ENCODE measurements around the gene HYOU1. TPM values are rescaled to one million over a fixed set of nuclear protein-coding genes. Genes with fewer than 3 reads are reported as not detected.
A peak's percentile ranks its signal among the peaks of the same experiment; 100 is the strongest.

Gene HYOU1
- total RNA-seq, 2 donors from 2014 or later: 67.7 to 117 TPM

GRCh38 chr11:119012629-119013170 lies 44.3 kb downstream of the HYOU1 start:
- no peaks in the 10 kb centered on the region for H3K9me3 Mint-ChIP-seq
- ATAC-seq (replicated peaks): no peak
- peaks cover 13% of the 10 kb centered on the region for H3K4me1 Mint-ChIP-seq
- no peak overlapping the region for H3K27ac Mint-ChIP-seq
- peaks cover 89% of the 10 kb centered on the region for H3K36me3 Mint-ChIP-seq (ENCODE audit: low read depth)
- no peaks in the 10 kb centered on the region for H3K27me3 Mint-ChIP-seq
- H3K4me3 Mint-ChIP-seq: no peak overlapping the region

DNA sequence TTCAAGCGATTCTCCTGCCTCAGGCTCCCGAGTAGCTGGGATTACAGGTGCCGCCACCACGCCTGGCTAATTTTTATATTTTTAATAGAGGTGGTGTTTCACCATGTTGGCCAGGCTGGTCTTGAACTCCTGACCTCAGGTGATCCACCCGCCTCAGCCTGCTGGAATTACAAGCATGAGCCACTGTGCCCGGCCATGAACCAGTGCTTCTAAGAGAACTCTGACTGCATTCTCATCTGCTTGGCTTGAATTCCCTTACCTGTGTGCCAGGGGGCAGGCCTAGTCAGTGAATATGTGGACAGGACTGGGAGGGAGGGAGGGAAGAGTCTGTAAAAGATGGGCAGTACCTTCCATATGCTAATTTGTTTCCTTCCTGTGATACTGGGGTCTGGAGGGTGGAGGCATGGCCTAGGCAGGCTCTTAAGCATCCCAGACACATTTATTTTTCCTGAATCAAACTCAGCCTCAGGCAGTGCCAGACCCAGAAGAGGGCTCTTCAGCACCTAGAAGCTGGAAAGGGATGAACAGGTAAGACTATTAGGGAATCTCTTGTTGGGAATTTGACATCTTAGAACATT lies 45.4 kb downstream of the HYOU1 start:
- peaks cover 89% of the 10 kb centered on the region for H3K36me3 Mint-ChIP-seq (ENCODE audit: low read depth)
- ATAC-seq (replicated peaks): no peak
- peaks cover 13% of the 10 kb centered on the region for H3K4me1 Mint-ChIP-seq
- H3K9me3 Mint-ChIP-seq: no peaks in the 10 kb centered on the region
- no peak overlapping the region for H3K27ac Mint-ChIP-seq
- no peaks in the 10 kb centered on the region for H3K27me3 Mint-ChIP-seq
- H3K4me3 Mint-ChIP-seq: no peak overlapping the region

- Mint-ChIP-seq H3K4me3 (no peak overlapping the region), H3K4me1 (no peaks in the 10 kb centered on the region), H3K36me3 (ENCODE audit: low read depth) (peaks cover 91% of the 10 kb centered on the region), H3K27ac (no peak overlapping the region), H3K27me3 (no peaks in the 10 kb centered on the region), H3K9me3 (no peaks in the 10 kb centered on the region)
- ATAC-seq (replicated peaks): no peak
These were observed 50.3 kb downstream of the HYOU1 start for GRCh38 chr11:119006656-119007055.

GRCh38 chr11:119000906-119001305 lies 56.1 kb downstream of the HYOU1 start:
- Mint-ChIP-seq H3K9me3 (no peaks in the 10 kb centered on the region), H3K27me3 (no peaks in the 10 kb centered on the region), H3K4me3 (no peak overlapping the region), H3K27ac (no peak overlapping the region), H3K4me1 (peaks cover 10% of the 10 kb centered on the region), H3K36me3 (ENCODE audit: low read depth) (peaks cover 95% of the 10 kb centered on the region)
- no peak for ATAC-seq (replicated peaks)

DNA sequence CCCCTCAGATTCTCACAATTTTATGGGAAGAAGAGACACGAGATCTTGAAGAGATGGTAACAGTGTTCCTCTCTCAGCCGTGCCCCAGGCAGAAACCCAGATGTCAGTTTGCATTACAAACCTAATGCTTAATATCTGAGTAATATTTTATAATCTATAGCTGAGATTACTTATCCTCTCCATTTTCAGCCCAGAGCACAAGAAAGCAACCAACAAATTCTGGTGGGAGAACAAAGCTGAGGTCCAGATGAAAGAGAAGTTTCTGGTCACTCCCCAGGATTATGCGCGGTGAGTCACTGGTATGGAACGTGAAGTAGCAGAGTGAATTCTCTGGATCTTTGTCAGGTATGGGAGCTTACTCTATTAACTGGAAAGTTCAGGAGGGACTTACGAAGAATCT lies 58.2 kb downstream of the HYOU1 start:
- Mint-ChIP-seq H3K27ac (peak overlapping the region; percentile 85), H3K27me3 (no peaks in the 10 kb centered on the region), H3K9me3 (no peaks in the 10 kb centered on the region), H3K36me3 (ENCODE audit: low read depth) (peaks cover 77% of the 10 kb centered on the region), H3K4me3 (peak overlapping the region; percentile 88), H3K4me1 (peaks cover 10% of the 10 kb centered on the region)
- no peak for ATAC-seq (replicated peaks)

- Mint-ChIP-seq H3K27ac (peak overlapping the region; percentile 85), H3K27me3 (no peaks in the 10 kb centered on the region), H3K36me3 (ENCODE audit: low read depth) (peaks cover 72% of the 10 kb centered on the region), H3K4me1 (peaks cover 10% of the 10 kb centered on the region), H3K4me3 (peak overlapping the region; percentile 88), H3K9me3 (no peaks in the 10 kb centered on the region)
- peak; percentile 0 for ATAC-seq (replicated peaks)
These were observed 58.7 kb downstream of the HYOU1 start for GRCh38 chr11:118998388-118998717.

- H3K9me3 Mint-ChIP-seq: no peaks in the 10 kb centered on the region
- H3K36me3 Mint-ChIP-seq (ENCODE audit: low read depth): peaks cover 67% of the 10 kb centered on the region
- H3K27ac Mint-ChIP-seq: peak within 1 kb of the TSS; percentile 85
- no peaks in the 10 kb centered on the region for H3K27me3 Mint-ChIP-seq
- peaks cover 10% of the 10 kb centered on the region for H3K4me1 Mint-ChIP-seq
- peak; percentile 97 for ATAC-seq (replicated peaks)
- peak within 1 kb of the TSS; percentile 88 for H3K4me3 Mint-ChIP-seq
These were observed 59.2 kb downstream of the HYOU1 start, which contains the start of gene CENATAC for GRCh38 chr11:118997627-118998387. Gene CENATAC (plus strand): TSS chr11:118998138. CDS start chr11:118998198, 60 bp downstream.

DNA sequence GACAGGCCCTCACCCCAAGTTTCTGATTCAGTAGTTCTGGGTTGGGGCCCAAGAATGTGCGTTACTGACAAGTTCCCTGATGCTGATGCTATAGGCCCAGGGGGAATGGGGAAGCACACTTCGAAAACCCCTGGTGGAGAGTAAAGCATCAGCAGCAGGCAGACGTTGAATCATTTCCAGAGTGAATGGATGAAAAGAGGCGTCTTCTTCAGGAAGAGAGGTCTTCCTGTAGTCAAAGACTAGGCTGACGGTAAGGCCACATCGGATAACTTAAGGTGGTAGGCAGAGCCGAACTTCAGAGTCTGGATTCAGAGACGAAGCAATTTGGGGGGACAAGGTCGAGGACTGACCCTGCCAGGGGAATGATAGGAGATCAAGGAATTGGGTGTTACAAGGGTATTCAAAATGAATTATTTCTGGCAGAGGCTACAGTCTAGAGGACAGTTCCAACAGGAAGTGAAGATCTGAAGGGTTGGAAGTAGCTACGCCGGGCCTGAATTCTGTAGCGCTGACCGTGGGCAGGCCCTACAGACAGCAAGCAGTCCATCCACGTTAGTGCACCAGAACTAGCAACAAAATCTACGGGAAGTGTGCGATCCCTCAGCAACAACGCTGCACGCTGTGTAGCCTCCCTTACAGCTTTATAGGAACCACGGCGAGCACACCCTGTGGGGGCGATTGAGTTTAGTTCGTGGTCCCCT lies 59.9 kb downstream of the HYOU1 start:
- Mint-ChIP-seq H3K27me3 (no peaks in the 10 kb centered on the region), H3K36me3 (ENCODE audit: low read depth) (peaks cover 59% of the 10 kb centered on the region)
- ATAC-seq (replicated peaks): peak; percentile 31

More for the DNA sequence above, 59.9 kb downstream of the HYOU1 start:
- Mint-ChIP-seq H3K9me3 (no peaks in the 10 kb centered on the region), H3K4me3 (peak overlapping the region; percentile 88), H3K27ac (peak overlapping the region; percentile 85), H3K4me1 (peaks cover 10% of the 10 kb centered on the region)

Other genes with a start within 250 kb of the HYOU1 start
- 10 to 100 TPM in 1 of 2 donors, 1 to 10 TPM in 1; 8.0 to 20.2 TPM for gene CXCR5, start 173.3 kb downstream of the HYOU1 start, total RNA-seq
- gene BCL9L, start 131.3 kb downstream of the HYOU1 start, total RNA-seq: 10 to 100 TPM; 30.2 to 49.6 TPM
- gene UPK2, start 100.9 kb downstream of the HYOU1 start, total RNA-seq: 1 to 10 TPM in 1 of 2 donors, under 1 TPM in 1; 0.43 to 7.1 TPM
- gene FOXR1, start 85.4 kb downstream of the HYOU1 start, total RNA-seq: under 1 TPM in 1 of 2 donors, not detected in 1; 0.98 TPM
- 10 to 100 TPM; 38.9 to 44.8 TPM for gene CENATAC, start 59.1 kb downstream of the HYOU1 start, total RNA-seq
- gene RPS25, start 38.9 kb downstream of the HYOU1 start, total RNA-seq: 1,000 to 10,000 TPM; 1,597 to 2,232 TPM
- gene TRAPPC4, start 38.4 kb downstream of the HYOU1 start, total RNA-seq: 10 to 100 TPM; 75.2 to 77.6 TPM
- 10 to 100 TPM; 28.1 to 36.8 TPM for gene SLC37A4, start 26.3 kb downstream of the HYOU1 start, total RNA-seq
- 10 to 100 TPM; 31.7 to 33.7 TPM for gene VPS11, start 10.6 kb upstream of the HYOU1 start, total RNA-seq
- gene HMBS, start 27.7 kb upstream of the HYOU1 start, total RNA-seq: 10 to 100 TPM; 15.7 to 26.3 TPM
- gene DPAGT1, start 44.6 kb upstream of the HYOU1 start, total RNA-seq: 10 to 100 TPM; 57.6 to 85.7 TPM
- 10 to 100 TPM; 16.5 to 26.4 TPM for gene C2CD2L, start 50.1 kb upstream of the HYOU1 start, total RNA-seq
- 10 to 100 TPM; 41.6 to 47.5 TPM for gene HINFP, start 64.4 kb upstream of the HYOU1 start, total RNA-seq
- not detected for gene ABCG4, start 91.8 kb upstream of the HYOU1 start, total RNA-seq
- 10 to 100 TPM in 1 of 2 donors, 1 to 10 TPM in 1; 9.7 to 10.3 TPM for gene NLRX1, start 111.5 kb upstream of the HYOU1 start, total RNA-seq
- gene NHERF4, start 128.3 kb upstream of the HYOU1 start, total RNA-seq: under 1 TPM in 1 of 2 donors, not detected in 1; 0.19 TPM
- 10 to 100 TPM; 35.9 to 41.7 TPM for gene CBL, start 149.1 kb upstream of the HYOU1 start, total RNA-seq

All from activated T-helper 17 cell treated with anti-CD3 and anti-CD28 coated beads, Interleukin-2, amount 50 U/mL, for 72 hours (primary cell).